GM12892 (cell line): ENCODE results near the gene RBM6.

Experiments
- POLR2A ChIP-seq: IDR thresholded peaks from 2 replicates; pipeline ENCODE4 v1.6.1; 2011; ENCODE audit warnings: low read depth, low read length, control low read depth
- TAF1 ChIP-seq: IDR thresholded peaks from 2 replicates; pipeline ENCODE4 v1.6.1; 2011; ENCODE audit warnings: low read depth, mild to moderate bottlenecking, control low read depth, low read length, borderline replicate concordance

- TF ChIP-seq POLR2A, result no peak
- TF ChIP-seq TAF1, result no peak
Measured at GRCh38 chr3:50001511-50001910, 61.6 kb downstream of the RBM6 start.
